CD4-positive, alpha-beta T cell treated with Interleukin-6 at 100 ng/mL for 8 hours (primary cell): ENCODE results near the gene SESTD1.

Source experiments
- DNase-seq: peaks from one replicate; pipeline ENCODE4 v3.0.0-alpha.2; 2020; ENCODE audit warnings: mixed read lengths, low spot score

Gene SESTD1

GRCh38 chr2:179264368-179265081, at the start of gene SESTD1:
TSS of gene SESTD1 (minus strand) at chr2:179264832. CDS start at chr2:179191841, 72,991 bp downstream.
- DNase-seq = peak; percentile 17

GRCh38 chr2:179313057-179313456, 48.4 kb upstream of the SESTD1 start:
- DNase-seq = no peak

DNA sequence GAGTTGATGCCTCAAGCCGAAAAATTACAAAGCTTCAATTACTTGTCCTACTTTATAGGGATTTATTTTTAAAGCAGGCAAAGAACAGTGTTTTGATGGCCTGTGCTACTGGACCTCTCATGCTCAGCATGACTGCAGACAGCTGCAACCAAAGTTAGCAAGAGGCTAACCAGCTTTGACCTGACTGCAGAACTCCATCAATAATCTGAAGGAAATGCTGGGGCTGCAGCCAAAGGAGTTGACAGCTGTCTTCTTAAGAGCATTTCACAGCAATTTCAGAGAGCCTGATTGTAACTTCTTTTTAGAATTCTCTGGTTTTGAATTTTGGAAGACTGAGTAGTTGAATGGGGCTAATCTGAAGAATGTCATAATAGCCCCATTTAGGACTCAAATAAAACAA, 46.5 kb upstream of the SESTD1 start:
- no peak for DNase-seq

DNA sequence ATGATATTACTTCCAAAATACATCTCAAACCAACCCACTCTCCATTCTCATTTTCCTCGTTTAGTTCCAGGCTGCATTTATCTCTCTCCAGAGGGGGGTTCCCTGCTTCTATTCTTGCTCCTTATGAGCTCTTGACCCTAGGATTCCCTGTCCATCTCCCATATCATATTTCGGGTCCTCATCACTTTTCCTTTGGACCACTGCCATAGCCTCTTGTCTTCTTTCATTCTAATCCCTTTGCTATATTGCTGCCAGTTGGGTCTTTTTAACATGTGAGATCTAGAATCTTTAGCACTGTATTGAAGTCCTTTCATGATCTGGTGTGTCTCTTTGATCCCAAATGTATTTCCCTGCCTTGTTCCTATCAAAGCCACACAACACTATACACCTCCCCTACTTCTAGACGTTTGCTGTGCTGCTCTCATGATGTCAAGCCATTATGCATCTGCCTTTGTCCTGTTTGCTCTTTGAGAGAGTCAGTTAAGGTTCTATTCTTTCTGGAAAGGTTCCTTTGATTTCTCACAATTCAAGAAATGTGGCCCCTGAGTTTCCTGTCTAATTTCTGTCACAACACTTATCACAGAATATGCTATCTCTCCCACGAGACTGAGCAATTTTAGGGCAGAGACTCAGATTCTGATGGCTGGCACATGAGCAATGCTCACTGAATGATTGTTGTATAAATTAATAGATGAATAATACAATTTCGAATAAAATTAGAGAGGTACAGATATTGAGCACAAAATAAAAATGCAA, 43.2 kb upstream of the SESTD1 start:
- DNase-seq = no peak

GRCh38 chr2:179305125-179305524, 40.5 kb upstream of the SESTD1 start:
- no peak for DNase-seq

DNA sequence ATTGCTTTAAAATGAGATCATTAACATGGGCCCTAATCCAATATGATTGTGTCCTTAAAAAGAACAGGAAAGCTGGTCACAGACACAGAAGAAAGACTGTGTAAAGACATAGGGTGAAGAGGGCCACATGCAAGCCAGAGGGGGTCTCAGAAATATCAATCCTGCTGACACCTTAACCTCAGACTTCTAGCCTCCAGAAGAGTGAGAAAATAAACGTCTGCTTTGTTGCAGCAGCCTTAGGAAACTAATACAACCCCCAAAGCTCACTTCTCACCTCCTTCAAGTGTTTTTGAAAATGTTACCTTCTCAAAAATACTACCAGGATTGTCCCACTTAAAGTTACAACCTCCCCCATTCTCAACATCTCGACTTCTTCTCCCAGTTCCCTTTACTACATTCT, 39.8 kb upstream of the SESTD1 start:
- DNase-seq = no peak

- DNase-seq = no peak
Observed at GRCh38 chr2:179302764-179303571, 38.3 kb upstream of the SESTD1 start.

DNA sequence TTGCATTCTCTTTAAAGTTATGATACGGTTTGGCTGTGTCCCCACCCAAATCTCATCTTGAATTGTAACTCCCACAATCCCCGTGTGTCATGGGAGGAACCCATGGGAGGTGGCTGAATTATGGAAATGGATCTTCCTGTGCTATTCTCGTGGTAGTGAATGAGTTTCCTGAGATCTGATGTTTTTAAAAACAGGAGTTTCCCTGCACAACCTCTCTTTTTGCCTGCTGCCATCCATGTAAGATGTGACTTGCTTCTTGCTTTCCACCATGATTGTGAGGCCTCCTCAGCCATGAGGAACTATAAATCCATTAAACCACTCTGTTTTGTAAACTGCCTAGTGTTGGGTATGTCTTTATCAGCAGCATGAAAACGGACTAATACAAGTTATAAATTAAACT, 37.5 kb upstream of the SESTD1 start:
- DNase-seq = no peak

DNA sequence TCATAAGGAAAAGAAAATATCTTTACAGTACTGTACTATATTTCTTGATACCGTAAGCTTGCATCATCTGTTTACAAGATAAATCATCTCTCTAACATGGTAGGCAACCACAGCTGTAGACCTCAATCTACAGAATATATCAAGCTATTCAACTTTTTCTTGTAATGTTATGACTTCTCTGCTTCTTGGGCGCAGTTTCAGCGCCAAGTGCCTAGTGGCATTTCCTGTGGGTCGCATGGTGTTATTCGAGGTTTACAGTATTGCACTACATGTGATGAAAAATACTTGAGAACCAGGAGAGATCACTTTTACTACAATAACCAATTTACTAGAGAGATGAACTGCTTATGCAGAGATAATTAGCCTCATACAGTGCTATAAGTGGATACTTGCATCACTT, 34.0 kb upstream of the SESTD1 start:
- DNase-seq = no peak

GRCh38 chr2:179297927-179298326, 33.3 kb upstream of the SESTD1 start:
- DNase-seq = no peak

GRCh38 chr2:179290329-179290728, 25.7 kb upstream of the SESTD1 start:
- DNase-seq = no peak

DNA sequence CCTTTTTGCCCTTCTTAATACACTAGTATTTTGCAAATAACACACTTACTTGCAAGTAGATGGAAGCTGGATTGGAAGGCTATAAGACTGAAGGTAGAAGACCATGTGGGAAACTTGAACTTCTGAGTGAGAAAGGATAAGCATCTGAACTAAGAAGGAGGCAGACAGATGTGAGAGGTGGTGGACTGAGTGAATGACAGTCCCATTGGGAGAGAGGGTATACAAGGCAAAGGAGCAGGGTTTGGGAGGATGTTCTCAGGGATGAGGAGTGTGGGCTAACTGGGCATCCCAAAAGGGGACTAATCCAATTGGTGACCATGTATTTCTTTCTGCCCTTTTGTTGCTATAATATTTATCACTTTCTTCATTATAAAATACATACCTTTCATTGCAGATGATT, 20.4 kb upstream of the SESTD1 start:
- no peak for DNase-seq

DNA sequence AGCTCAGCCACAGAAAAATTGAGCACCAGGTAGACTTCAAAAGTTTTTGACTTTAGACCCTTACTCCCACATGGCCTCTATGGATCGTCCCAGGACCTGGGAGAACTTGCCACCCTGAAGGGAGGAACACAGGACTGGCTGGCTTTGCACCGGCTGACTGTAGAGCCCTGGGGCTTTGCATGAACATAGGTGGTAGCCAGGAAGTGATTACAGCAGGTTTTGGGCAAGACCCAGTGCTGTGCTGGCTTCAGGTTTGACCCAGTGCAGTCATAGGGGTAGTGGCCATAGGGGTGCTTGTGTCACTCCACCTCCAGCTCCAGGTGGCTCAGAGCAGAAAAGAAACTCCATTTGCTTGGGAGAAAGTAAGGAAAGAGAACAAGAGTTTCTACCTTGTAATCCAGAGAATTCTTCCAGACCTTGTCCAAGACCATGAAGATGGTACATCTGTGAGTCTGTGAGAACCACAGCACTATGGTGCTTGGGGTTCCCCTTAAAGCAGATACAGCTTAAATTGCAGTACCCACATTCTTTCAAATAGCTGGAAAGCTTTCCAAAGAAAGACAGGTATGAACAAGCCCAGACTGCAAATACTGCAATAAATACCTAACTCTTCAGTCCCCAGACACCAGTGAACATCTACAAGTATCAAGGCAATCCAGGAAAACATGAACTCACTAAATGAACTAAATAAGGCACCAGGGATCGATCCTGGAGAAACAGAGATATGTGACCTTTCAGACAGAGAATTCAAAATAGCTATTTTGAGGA, 13.0 kb upstream of the SESTD1 start:
- DNase-seq = no peak

DNA sequence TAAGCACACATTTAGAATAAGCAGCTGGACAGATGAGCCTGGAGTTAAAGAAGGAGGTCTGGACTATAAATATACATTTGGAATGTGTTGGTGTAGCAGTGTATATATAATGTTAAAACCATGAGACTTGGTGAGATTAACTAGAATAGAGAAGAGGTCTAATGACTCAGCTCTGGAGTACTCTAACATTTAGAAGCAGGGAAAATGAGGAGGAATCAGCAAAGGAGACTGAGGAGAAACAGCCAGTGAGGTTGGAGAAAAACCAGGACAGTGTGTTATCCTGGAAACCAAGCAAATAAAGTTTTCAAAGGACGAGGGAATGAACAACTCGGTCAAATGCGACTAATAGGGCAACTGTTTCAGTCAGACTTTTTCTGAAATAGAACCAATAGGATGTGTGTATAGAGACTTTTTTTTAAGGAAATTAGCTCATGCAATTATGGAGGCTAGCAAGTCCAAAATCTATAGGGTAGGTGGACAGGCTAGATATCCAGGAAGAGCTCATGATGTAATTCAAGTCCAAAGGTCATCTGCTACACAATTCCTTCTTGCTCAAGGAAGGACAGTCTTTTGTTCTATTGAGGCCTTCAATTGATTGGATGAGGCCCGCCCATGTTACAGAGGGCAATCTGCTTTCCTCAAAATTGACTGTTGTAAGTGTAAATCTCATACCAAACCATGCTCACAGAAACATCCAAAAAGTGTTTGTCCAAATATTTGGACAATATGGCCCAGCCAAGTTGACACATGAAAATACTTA, 10.8 kb upstream of the SESTD1 start:
- DNase-seq = no peak

GRCh38 chr2:179274749-179275148, 10.1 kb upstream of the SESTD1 start:
- no peak for DNase-seq

DNA sequence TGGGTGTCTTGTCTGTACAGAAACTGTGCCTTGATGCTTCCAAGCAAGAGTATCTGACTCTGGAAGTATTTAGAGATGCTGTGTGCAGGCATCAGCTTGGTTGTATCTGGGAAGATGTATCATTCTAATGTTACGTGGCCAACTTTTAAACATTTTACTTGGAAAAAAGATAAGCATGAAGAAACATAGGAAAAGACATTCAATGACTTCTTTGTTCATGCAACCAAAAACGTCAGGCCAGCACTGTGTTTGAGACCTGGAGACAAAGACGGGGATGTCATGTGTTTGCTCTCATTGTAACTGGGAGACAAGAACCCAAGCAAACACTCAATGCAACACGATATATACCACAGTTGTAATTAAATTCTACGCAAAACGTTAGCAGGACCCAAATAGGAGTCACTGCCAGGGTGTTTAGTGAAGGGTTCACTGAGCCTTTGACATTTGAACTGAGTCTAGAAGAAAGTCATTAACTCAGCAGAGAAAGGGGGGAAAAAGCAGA, 8.9 kb upstream of the SESTD1 start:
- no peak for DNase-seq

DNA sequence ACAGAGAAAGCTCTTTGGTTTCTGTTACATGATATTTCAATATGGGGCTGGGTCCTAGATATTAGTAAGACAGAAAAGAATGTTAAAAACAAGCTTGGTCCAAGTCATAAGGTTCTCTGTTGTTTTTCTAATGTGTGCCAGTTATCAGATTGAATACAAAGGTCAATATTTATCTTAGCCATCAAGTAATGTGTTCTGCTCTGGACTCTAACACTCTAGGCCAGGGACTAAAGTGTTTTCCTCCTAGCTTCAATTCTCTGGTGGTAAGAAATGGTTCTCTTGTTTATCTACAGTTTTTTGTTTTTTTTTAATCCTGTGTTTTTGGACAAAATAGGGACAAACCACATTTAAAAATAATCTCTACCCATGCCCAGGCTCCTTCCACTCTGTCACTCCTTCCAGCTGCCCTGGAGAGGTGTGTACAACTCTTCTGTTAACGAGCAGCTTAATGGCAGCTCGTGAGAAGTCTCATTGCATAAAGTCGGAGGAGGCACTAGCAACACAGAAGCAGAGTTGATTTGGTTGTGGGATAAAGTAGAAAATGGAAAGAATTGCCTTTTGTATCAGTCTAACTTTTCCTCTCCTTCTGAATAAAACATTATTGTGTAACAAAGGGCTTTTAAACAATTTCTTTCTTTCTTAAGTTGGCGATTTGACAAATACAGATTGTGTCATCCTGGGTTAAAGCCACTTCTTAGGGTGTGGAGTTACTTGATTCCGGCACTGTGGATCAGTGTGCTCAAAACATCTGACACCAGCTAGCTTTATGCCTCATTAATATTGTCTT, 8.0 kb upstream of the SESTD1 start:
- DNase-seq = no peak

- no peak for DNase-seq
Observed at GRCh38 chr2:179270689-179271088, 6.1 kb upstream of the SESTD1 start.

DNA sequence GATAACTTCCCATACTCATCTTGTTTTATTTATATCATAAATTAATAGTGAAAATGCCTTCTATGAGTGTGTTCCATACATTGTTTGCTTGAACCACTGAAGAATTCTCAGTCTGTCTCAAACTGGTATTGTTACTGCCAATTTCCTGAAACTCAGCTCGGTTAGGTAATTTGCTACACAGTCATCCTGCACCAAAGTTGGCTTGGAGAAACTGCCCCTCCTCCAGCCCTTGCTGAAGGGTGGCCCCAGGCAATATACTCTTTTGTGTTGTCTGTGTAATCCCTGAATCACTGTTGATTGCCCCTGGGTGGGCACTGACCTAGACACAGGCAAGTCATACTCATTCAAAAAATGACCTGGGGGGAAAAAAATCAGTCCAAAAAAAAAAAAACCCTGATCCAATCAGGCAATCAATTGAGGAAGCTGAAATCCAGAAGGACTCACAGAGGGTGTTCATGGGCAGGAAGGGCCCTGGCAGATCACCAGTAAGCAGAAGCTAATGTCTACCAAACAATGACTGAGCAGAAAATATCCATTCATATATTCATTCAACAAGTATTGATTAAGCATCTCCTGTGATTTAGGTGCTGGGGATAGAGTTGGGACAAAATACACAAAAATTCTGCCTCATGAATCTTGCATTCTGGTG, 3.8 kb upstream of the SESTD1 start:
- no peak for DNase-seq

DNA sequence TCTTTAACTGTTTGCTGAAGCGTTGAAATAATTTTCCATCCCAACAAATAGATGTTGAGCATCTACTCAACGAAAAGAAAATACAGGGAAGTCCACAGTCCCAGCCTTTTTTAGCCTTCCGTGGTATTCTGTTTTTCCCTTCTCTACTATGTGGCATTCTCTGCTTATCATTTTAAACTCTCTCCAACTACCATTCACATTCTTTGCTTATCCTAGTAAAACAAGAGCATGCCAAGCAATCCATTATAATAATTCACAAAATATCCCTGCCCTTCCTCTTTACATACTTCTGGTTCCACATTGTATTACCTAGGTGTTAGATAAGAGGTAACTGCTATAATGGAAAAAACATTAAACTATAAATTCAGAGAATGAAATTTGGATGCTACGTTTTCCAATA, 1.6 kb upstream of the SESTD1 start:
- DNase-seq = no peak
